H1 (cell line): ENCODE results near the gene REEP2. TPM values are rescaled to one million over a fixed set of nuclear protein-coding genes. Genes with fewer than 3 reads are reported as not detected.

ENCODE experiments used
- PHF8 ChIP-seq: fragments of 200-600 bp; sonication (generic); conservative IDR thresholded peaks from 2 replicates; pipeline ENCODE4 v1.7.1; 2012; ENCODE audit warnings: low read depth, mild to moderate bottlenecking, inconsistent platforms, low read length, moderate library complexity
- RXRA ChIP-seq: IDR thresholded peaks from 2 replicates; pipeline ENCODE4 v1.6.1; 2011; ENCODE audit warnings: low read depth, mild to moderate bottlenecking, low read length, moderate library complexity; ENCODE audit not compliant: insufficient read depth
- polyA plus RNA-seq, 7 experiments: library from polyadenylated mRNA; depleted of rRNA in 3 of 7; stranded (reverse) in 5 of 7; unstranded in 2 of 7; fragments of >200 nt in 5 of 7; fragments of 200-250 nt in 2 of 7; gene quantifications; 1 replicate in 5 of 7; 2 replicates in 1 of 7; 4 replicates in 1 of 7; pipeline versions ENCODE4 v1.2.1 to v1.2.3, GENCODE V29; 2011 to 2013; ENCODE audit warnings: missing spikeins in 2 of 7, mixed read lengths in 2 of 7
- total RNA-seq: library from RNA; stranded (reverse); fragmentation: NEBNext Ultra II Directional; extraction: Animal tissue kit (Norgen Biotek cat#: 25700); gene quantifications from 2 replicates; pipeline ENCODE4 v1.2.1, GENCODE V29; 2021

Gene REEP2
- total and polyA plus RNA-seq, 2 of the 8 experiments (the other 6 are each of a cell fraction or from before 2014, with no cell fraction given), result 26.5 to 40.2 TPM

- TF ChIP-seq PHF8 (no peak), RXRA (no peak)
Measured at GRCh38 chr5:138457531-138458275, 18.8 kb downstream of the REEP2 start (continued).
